ENCODE data around the gene HOXB6.

HOXB6 gene

GRCh38 chr17:48596000-48596734 lies 8.6 kb downstream of the HOXB6 start:
- no peak for DNase-seq (ENCODE audit: extremely low spot score)
- ChIA-PET POLR2A (no interaction called here), CTCF (interaction anchor here (1.0 to 1.7 kb wide), 4 partner anchors 9 to 74 kb away, joined by 3 to 5 read pairs (median 3); no protein-coding TSS in a partner anchor)
- no peak for TF ChIP-seq CTCF (IDR thresholded peaks at IDR 0.05; ENCODE audit: control extremely low read depth, extremely low read depth, low read depth, missing control alignments)

- ChIA-PET POLR2A (no interaction called here), CTCF (interaction anchor here (0.9 to 4.1 kb wide), 13 partner anchors 8 to 460 kb away, joined by 3 to 51 read pairs (median 3); no protein-coding TSS in a partner anchor)
- DNase-seq (ENCODE audit: extremely low spot score), result no peak
- TF ChIP-seq CTCF (IDR thresholded peaks at IDR 0.05; ENCODE audit: control extremely low read depth, extremely low read depth, low read depth, missing control alignments), result no peak
These were observed 9.3 kb downstream of the HOXB6 start for GRCh38 chr17:48595278-48595999.

- TF ChIP-seq CTCF (IDR thresholded peaks at IDR 0.05; ENCODE audit: control extremely low read depth, extremely low read depth, low read depth, missing control alignments), result no peak
- ChIA-PET POLR2A (no interaction called here), CTCF (interaction anchor here (0.9 to 4.1 kb wide), 14 partner anchors 19 to 460 kb away, joined by 3 to 51 read pairs (median 4); partner anchors contain the start of gene HOXB8)
- no peak for DNase-seq (ENCODE audit: extremely low spot score)
These were observed 10.1 kb downstream of the HOXB6 start for GRCh38 chr17:48594538-48595277.

- CTCF ChIA-PET, result interaction anchor here (0.8 to 4.1 kb wide), 42 partner anchors 19 to 568 kb away, joined by 3 to 51 read pairs (median 4); partner anchors contain the start of gene HOXB8
- peak; percentile 89 for DNase-seq (ENCODE audit: extremely low spot score)
- peak; percentile 92 for TF ChIP-seq CTCF (IDR thresholded peaks at IDR 0.05; ENCODE audit: control extremely low read depth, extremely low read depth, low read depth, missing control alignments)
- POLR2A ChIA-PET, result interaction anchor here (0.6 kb wide), 1 partner anchor 24 kb away, joined by 8 read pairs; no protein-coding TSS in a partner anchor
These were observed 10.8 kb downstream of the HOXB6 start for GRCh38 chr17:48593840-48594537.

GRCh38 chr17:48593126-48593829 lies 11.5 kb downstream of the HOXB6 start, which contains the start of gene HOXB5:
Gene HOXB5 (minus strand): TSS chr17:48593779. CDS start chr17:48593682, 97 bp downstream.
- DNase-seq (ENCODE audit: extremely low spot score), result no peak
- ChIA-PET CTCF (interaction anchor here (0.6 to 4.1 kb wide), 76 partner anchors 14 to 576 kb away, joined by 3 to 51 read pairs (median 4); partner anchors contain the start of gene HOXB8), POLR2A (interaction anchor here (0.6 kb wide), 1 partner anchor 25 kb away, joined by 8 read pairs; no protein-coding TSS in a partner anchor)
- no peak for TF ChIP-seq CTCF (IDR thresholded peaks at IDR 0.05; ENCODE audit: control extremely low read depth, extremely low read depth, low read depth, missing control alignments)

Data from GM10248 (cell line).